Stimulated activated CD8-positive, alpha-beta memory T cell treated with anti-CD3 and anti-CD28 coated beads, Interleukin-7, amount 100 ng/mL, for 24 hours (primary cell): ENCODE measurements around the gene METRNL.
A peak's percentile ranks its signal among the peaks of the same experiment; 100 is the strongest.

Experiments
- DNase-seq: peaks from one replicate; pipeline ENCODE4 v3.0.0-alpha.2; 2020; ENCODE audit warnings: low read depth

Gene METRNL

GRCh38 chr17:83092186-83092585, 12.8 kb downstream of the METRNL start:
- no peak for DNase-seq

DNA sequence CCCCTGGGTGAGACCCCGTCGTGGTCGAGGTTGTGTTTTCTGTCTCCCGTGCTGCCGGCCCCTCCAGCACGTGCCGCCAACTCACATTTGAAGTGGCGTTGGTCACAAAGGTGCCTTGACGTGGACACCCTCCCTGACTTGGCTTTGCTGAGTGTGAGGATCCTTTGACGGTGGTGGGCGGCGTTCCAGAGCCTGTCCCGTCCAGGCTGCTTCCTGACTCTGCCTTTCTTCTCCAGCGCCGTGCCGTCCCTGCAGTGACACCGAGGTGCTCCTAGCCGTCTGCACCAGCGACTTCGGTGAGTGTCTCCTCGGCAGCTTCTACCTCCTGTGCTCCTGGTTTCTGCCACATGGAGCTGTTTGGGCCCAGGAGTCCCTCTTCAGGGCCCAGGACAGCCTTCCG, 13.5 kb downstream of the METRNL start:
- no peak for DNase-seq

- no peak for DNase-seq
These were observed 14.1 kb downstream of the METRNL start for GRCh38 chr17:83093506-83093905.

DNA sequence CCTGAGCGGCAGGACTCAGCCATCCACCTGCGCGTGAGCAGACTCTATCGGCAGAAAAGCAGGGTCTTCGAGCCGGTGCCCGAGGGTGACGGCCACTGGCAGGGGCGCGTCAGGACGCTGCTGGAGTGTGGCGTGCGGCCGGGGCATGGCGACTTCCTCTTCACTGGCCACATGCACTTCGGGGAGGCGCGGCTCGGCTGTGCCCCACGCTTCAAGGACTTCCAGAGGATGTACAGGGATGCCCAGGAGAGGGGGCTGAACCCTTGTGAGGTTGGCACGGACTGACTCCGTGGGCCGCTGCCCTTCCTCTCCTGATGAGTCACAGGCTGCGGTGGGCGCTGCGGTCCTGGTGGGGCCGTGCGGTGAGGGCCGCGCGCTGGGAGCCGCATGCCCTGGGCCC, 14.9 kb downstream of the METRNL start:
- no peak for DNase-seq

DNA sequence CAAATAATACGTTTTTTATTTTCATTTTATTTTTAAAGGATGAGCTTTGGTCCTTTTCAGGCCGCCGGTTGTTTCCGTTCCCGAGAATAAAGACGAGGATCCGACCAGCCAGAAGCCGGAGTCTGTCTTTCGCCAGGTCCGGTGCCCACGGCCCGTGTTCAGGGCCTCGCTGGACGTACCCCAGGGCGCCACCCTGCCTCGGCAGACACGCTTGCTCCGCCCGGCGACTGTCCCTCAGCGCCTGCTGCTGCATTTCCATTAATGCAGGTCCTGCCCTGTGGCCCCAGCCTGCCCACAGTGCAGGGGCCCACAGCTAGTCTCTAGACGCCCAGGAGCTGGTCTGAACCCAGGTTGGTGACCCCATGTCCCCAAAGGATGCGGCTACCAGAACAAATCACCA, 15.6 kb downstream of the METRNL start:
- no peak for DNase-seq

DNA sequence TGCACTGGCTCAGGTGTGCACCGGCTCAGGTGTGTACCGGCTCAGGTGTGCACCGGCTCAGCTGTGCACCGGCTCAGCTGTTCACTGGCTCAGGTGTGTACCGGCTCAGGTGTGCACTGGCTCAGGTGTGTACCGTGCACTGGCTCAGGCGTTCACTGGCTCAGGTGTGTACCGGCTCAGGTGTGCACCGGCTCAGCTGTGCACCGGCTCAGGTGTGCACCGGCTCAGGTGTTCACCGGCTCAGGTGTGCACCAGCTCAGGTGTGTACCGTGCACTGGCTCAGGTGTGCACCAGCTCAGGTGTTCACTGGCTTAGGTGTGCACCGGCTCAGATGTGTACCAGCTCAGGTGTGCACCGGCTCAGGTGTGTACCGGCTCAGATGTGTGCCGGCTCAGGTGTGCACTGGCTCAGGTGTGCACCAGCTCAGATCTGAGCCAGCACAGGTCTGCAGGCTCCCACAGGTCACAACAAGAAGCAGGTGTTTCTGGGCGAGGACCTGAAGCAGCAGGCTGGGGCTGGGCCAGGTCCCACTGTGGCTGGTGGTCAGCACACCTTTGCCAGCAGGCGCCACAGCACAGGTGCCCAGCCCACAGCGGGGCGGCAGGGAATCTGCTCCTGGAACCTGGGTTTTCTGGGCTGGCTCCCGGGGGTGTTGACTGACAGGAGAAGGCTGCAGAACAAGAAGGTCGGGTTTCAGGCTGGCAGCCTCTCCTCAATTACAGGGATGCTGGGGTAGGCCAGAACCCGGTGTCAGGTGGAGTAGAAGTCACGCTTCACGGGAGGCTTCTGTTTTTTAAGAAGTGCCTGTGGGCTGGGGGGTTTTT, 17.2 kb downstream of the METRNL start:
- no peak for DNase-seq

- no peak for DNase-seq
These were observed 18.4 kb downstream of the METRNL start for GRCh38 chr17:83097831-83098230.

GRCh38 chr17:83098241-83099085, 19.1 kb downstream of the METRNL start:
- no peak for DNase-seq

GRCh38 chr17:83099086-83099555, 19.7 kb downstream of the METRNL start:
- DNase-seq: no peak

DNA sequence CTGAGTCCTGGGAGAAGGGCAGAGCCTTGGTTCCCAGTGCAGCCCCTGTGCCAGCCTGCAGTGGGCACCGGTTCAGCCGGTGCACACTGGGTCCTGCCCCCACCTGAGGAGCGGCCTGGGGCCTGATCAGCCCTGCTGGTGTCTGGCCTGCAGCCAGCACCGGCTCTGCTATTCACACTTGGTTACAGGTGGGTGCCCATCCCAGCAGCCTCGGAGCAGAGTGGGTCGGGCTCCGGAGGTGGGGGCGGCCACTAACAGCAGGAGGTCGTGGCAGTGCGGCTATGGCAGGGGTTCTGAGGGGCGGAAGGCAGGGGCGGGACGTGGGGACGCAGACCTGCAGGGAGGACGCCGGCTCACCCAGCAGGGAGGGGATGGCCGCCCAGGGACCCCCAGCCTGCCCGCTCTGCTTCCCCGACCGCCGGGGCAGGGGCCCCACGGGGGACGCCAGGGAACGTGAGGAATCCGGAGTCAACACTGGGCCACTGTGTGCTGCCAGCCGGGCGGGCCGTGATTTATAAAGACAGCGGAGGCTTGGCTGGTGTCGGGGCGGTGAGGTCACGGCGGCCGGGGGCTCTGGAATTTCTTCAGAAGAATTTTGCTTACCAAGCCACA, 20.3 kb downstream of the METRNL start:
- no peak for DNase-seq

- DNase-seq: no peak
These were observed 20.9 kb downstream of the METRNL start for GRCh38 chr17:83100220-83100852.

GRCh38 chr17:83100853-83101391, 21.5 kb downstream of the METRNL start:
- DNase-seq: no peak

DNA sequence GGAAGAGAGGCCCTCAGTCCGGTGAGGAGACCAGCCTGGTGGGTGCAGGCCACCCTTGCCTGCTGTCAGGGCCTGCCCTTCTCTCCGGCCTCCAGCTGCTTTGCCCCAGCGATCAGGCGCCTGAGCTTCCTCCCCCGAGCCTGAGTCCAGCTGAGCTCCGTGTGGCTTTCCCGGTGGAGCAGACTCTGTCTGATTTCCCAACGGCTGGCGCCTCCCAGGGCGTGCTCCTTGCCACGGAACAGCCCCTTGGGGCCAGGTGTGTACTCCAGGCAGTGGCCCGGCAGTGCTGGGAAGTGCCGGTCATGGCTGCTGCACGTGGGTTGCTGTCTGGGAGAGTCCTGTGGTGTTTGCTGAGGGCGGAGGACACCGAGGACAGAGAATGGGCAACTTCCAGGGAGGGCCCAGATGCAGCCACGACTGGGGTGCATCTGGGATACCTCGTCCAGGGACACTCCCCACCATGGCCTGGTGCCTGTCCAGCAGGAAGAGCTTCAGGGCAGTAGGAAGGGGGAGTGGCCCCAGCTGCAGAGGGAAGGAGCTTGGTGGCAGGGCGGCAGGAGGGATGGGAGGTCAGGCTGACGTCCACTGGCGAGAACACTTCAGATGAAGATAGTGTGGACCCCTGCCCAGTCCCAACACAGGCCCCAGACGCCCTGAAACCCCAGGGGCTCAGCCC, 22.5 kb downstream of the METRNL start:
- no peak for DNase-seq

DNA sequence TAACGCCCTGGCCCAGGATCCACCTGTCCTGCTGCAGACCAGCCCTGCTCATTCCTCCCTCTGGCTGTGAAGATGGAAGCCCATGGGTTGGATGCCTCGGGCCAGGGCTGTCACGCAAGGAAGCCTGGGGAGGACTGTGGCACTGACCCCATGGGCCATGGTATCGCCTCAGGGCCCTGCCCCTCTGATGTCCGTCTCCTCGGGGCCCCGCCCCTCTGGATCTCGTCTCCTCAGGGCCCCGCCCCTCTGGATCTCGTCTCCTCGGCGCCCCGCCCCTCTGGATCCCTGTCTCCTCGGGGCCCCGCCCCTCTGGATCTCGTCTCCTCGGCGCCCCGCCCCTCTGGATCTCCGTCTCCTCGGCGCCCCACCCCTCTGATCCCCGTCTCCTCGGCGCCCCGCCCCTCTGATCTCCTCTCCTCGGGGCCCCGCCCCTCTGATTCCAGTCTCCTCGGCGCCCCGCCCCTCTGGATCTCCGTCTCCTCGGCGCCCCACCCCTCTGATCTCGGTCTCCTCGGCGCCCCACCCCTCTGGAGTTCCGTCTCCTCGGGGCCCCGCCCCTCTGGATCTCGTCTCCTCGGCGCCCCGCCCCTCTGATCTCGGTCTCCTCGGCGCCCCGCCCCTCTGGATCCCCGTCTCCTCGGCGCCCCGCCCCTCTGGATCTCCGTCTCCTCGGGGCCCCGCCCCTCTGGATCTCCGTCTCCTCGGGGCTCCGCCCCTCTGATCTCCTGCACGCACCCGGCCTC, 24.0 kb downstream of the METRNL start:
- DNase-seq: peak; percentile 25

DNA sequence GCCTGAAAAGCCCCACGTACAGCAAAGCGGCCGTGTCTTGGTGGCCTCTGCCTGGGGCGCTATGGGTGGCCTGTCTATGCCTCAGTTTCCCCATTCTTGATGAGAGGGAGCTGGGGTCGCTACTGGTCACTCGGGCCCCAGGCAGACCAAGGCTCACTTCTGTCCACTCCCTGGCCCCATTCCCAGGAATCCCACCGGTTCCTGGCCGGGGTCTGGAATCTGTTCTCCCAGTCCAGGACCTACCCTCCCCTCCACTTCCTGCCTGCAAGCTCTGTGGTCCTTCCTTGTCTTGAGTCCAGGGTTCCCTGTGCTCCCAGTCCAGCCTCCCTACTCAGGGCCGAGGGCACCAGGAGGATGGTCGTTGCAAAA, 24.5 kb downstream of the METRNL start:
- DNase-seq: no peak

GRCh38 chr17:83104577-83105505, 25.4 kb downstream of the METRNL start:
- no peak for DNase-seq

GRCh38 chr17:83105512-83105911, 26.1 kb downstream of the METRNL start:
- no peak for DNase-seq

- DNase-seq: no peak
These were observed 26.7 kb downstream of the METRNL start for GRCh38 chr17:83106056-83106588.

DNA sequence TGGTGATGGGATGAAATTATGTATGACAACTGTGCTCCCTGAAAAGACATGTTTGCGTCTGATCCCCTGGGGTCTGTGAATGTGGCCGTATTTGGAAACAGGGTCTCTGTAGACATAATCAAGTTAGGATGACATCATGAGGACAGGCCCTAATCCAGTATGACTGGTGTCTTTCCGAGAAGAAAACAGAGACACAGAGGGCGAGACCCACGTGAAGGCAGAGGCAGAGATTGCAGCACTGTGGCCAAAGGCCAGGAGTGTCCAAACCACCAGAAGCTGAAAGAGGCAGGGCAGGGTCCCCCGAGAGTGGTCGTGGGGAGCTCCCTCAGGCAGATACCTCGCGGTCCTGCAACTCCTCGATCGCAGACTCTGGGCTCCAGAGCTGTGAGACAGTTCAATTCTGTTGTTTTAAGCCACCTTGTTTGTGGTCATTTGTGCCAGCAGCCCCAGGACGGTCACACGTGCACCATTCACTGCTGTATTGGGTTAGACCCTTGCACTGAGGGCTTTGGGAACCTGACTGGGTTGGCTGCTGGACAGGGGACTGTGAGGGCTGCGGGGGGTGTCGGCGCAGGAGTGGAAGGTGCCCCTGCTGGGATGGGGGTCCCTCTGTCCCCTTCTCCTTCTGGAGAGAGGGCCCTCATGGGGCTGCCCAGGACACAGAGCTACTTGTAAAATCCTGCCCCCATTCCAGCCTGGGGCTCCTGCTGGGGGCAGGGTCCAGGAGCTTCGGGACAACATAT, 27.7 kb downstream of the METRNL start:
- no peak for DNase-seq
